ENCODE measurements around the gene SULT1A2. TPM values are rescaled to one million over a fixed set of nuclear protein-coding genes. Genes with fewer than 3 reads are reported as not detected.

SULT1A2 gene
- total RNA-seq, 4 donors from 2014 or later, result 0.46 TPM; not detected in 3

DNA sequence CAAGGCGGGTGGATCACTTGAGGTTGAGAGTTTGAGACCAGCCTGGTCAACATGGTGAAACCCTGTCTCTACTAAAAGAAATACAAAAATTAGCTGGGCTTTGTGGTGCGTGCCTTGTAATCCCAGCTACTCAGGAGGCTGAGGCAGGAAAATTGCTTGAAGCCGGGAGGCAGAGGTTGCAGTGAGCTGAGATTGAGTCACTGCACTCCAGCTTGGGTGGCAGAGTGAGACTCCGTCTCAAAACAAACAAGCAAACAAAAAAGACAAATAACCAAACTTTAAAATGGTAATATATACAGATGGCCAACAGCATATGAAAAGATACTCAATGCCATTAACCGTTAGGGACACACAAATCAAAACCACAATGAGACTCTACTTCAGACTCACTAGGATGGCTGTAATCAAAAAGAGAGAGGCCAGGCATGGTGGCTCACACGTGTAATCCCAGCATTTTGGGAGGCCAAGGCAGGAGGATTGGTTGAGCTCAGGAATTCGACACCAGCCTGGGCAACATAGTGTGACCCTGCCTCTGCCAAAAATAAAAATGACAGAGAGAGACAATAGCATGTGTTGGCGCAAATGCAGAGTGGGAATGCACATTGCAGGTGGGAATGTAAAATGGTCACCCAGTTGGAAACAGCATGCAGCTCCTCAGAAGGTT lies 21.3 kb downstream of the SULT1A2 start:
- Histone ChIP-seq H3K27ac (no peak overlapping the region), H3K27me3 (no peaks in the 10 kb centered on the region), H3K4me1 (peaks cover 7 to 22% of the 10 kb centered on the region in 2 donors), H3K36me3 (peaks cover 0 to 5% of the 10 kb centered on the region in 2 donors), H3K4me3 (no peak overlapping the region), H3K9me3 (no peaks in the 10 kb centered on the region)
- intact Hi-C loops (cut with DNase I; ENCODE audit: low total_unique reads) (no loop called here), in situ Hi-C loops (cut with MboI; ENCODE audit: low sequenced_read_pairs in 4 of 4) (no loop called here)
- TF ChIP-seq CTCF (IDR thresholded peaks at IDR 0.05 in 4 of 5, conservative IDR thresholded peaks at IDR 0.05 in 1 of 5) (no peak), POLR2A (IDR thresholded peaks at IDR 0.05) (no peak)
- DNase-seq (no peak), ATAC-seq (no peak)

DNA sequence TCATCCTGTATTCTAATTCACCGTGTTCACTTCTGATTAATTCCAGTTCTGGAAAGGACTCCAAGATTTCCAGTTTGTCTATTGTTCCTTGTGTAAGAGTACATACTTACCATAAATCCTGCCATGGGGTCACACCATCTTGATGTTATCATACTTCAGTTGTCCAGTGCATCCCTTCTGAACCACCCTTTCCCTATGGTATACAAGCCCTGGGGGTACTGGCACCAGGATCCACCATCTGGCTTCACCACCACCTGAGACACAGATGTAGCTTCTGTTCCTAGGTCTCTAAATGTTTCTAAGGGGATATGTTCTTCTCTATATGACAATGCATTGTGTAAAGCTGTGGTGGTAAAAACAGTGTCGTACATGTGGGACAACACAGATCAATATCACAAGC lies 21.9 kb downstream of the SULT1A2 start:
- Histone ChIP-seq H3K27me3 (no peaks in the 10 kb centered on the region), H3K4me1 (peaks cover 7 to 22% of the 10 kb centered on the region in 2 donors), H3K9me3 (no peaks in the 10 kb centered on the region), H3K27ac (no peak overlapping the region), H3K4me3 (no peak overlapping the region), H3K36me3 (no peaks in the 10 kb centered on the region)
- no peak for DNase-seq
- in situ Hi-C loops (cut with MboI; ENCODE audit: low sequenced_read_pairs in 4 of 4), result no loop called here
- ATAC-seq, result no peak
- intact Hi-C loops (cut with DNase I; ENCODE audit: low total_unique reads), result no loop called here
- TF ChIP-seq CTCF (IDR thresholded peaks at IDR 0.05 in 4 of 5, conservative IDR thresholded peaks at IDR 0.05 in 1 of 5), result no peak
- no peak for TF ChIP-seq POLR2A (IDR thresholded peaks at IDR 0.05)

- no peak overlapping the region for H3K27ac ChIP-seq
Measured at GRCh38 chr16:28573738-28574718, 22.8 kb downstream of the SULT1A2 start.

More at GRCh38 chr16:28573738-28574718, 22.8 kb downstream of the SULT1A2 start:
- Histone ChIP-seq H3K4me3 (no peak overlapping the region), H3K27me3 (no peaks in the 10 kb centered on the region), H3K36me3 (no peaks in the 10 kb centered on the region), H3K9me3 (no peaks in the 10 kb centered on the region), H3K4me1 (peaks cover 7 to 22% of the 10 kb centered on the region in 2 donors)
- no peak for ATAC-seq
- intact Hi-C loops (cut with DNase I; ENCODE audit: low total_unique reads), result no loop called here
- no peak for DNase-seq
- in situ Hi-C loops (cut with MboI; ENCODE audit: low sequenced_read_pairs in 4 of 4), result no loop called here
- TF ChIP-seq POLR2A (IDR thresholded peaks at IDR 0.05), result no peak
- no peak for TF ChIP-seq CTCF (IDR thresholded peaks at IDR 0.05 in 4 of 5, conservative IDR thresholded peaks at IDR 0.05 in 1 of 5)

Measured in gastrocnemius medialis (tissue), 4 donors.